HEK293 (cell line): ENCODE data around the gene CLCNKB.

Experiments used
- CTCF ChIP-seq: fragments of 450-650 bp; formaldehyde crosslinking; IDR thresholded peaks from 2 replicates; pipeline ENCODE4 v1.5.1; 2016; ENCODE audit warnings: missing biosample characterization, missing genetic modification characterization
- KLF7 ChIP-seq: fragments of 450-650 bp; formaldehyde crosslinking; IDR thresholded peaks from 2 replicates; pipeline ENCODE4 v1.5.1; 2016; ENCODE audit warnings: missing biosample characterization, missing genetic modification characterization, borderline replicate concordance
- REST ChIP-seq: fragments of 450-650 bp; formaldehyde crosslinking; IDR thresholded peaks from 2 replicates; pipeline ENCODE4 v1.5.1; 2016; ENCODE audit warnings: missing biosample characterization, missing genetic modification characterization
- SETDB1 ChIP-seq: IDR thresholded peaks from one replicate; pipeline ENCODE4 v1.6.1; 2017; ENCODE audit warnings: mild to moderate bottlenecking, low read length, moderate library complexity, mixed read lengths; ENCODE audit not compliant: insufficient read length
- YY1 ChIP-seq: fragments of 450-650 bp; formaldehyde crosslinking; IDR thresholded peaks from 2 replicates; pipeline ENCODE4 v1.5.1; 2018; ENCODE audit warnings: missing biosample characterization, missing genetic modification characterization
- ZFP3 ChIP-seq: fragments of 450-650 bp; formaldehyde crosslinking; IDR thresholded peaks from 2 replicates; pipeline ENCODE4 v1.5.1; 2016; ENCODE audit warnings: low read depth, missing biosample characterization, missing genetic modification characterization
- ZNF23 ChIP-seq: fragments of 450-650 bp; formaldehyde crosslinking; IDR thresholded peaks from 2 replicates; pipeline ENCODE4 v1.5.1; 2016; ENCODE audit warnings: missing biosample characterization, missing genetic modification characterization, borderline replicate concordance
- ZSCAN16 ChIP-seq: fragments of 450-650 bp; formaldehyde crosslinking; IDR thresholded peaks from 2 replicates; pipeline ENCODE4 v1.5.1; 2016; ENCODE audit warnings: missing biosample characterization, missing genetic modification characterization
- TF ChIP-seq, protein P1 (sequence below): fragments of 450-650 bp; formaldehyde crosslinking; IDR thresholded peaks from 2 replicates; pipeline ENCODE4 v1.5.1; 2016; ENCODE audit warnings: missing biosample characterization, missing genetic modification characterization, borderline replicate concordance
- TF ChIP-seq, protein P2 (sequence below): fragments of 450-650 bp; formaldehyde crosslinking; IDR thresholded peaks from 2 replicates; pipeline ENCODE4 v1.5.0; 2017; ENCODE audit warnings: missing biosample characterization, missing genetic modification characterization, borderline replicate concordance

DNA sequence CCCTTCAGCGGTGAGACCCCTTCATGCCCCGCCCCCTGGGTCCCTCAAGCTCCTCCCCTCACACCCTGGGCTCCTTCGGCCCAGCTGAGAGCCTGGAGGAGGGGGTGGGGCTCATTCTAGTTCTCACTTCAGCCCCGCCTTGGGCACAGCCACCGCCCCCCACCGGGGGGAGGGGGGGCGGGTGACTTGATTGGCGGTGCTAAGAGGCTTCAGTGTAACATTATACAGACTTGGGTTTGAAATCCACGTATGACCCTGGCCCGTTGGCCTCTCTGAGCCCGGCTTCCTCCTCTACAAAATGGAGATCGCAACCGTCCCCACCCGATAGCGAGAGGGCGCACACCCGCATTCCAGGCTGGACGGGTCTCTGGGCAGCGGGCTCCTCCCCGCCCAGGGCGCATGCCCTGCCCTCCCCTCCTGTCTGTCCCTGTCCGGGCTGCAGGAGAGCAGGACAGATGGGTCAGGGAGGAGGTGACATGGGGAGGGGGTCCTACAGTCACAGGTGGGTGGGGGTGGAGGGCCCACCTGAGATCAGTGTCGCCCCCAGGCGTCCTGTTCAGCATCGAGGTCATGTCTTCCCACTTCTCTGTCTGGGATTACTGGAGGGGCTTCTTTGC lies 5.1 kb downstream of the CLCNKB start:
- TF ChIP-seq ZSCAN16 (tag by site-specific recombination) (no peak), REST (tag by site-specific recombination) (no peak), ZNF23 (no peak), SETDB1 (no peak), YY1 (tag by site-specific recombination) (no peak), CTCF (no peak), ZFP3 (no peak), KLF7 (no peak)
- TF ChIP-seq, protein P1, sequence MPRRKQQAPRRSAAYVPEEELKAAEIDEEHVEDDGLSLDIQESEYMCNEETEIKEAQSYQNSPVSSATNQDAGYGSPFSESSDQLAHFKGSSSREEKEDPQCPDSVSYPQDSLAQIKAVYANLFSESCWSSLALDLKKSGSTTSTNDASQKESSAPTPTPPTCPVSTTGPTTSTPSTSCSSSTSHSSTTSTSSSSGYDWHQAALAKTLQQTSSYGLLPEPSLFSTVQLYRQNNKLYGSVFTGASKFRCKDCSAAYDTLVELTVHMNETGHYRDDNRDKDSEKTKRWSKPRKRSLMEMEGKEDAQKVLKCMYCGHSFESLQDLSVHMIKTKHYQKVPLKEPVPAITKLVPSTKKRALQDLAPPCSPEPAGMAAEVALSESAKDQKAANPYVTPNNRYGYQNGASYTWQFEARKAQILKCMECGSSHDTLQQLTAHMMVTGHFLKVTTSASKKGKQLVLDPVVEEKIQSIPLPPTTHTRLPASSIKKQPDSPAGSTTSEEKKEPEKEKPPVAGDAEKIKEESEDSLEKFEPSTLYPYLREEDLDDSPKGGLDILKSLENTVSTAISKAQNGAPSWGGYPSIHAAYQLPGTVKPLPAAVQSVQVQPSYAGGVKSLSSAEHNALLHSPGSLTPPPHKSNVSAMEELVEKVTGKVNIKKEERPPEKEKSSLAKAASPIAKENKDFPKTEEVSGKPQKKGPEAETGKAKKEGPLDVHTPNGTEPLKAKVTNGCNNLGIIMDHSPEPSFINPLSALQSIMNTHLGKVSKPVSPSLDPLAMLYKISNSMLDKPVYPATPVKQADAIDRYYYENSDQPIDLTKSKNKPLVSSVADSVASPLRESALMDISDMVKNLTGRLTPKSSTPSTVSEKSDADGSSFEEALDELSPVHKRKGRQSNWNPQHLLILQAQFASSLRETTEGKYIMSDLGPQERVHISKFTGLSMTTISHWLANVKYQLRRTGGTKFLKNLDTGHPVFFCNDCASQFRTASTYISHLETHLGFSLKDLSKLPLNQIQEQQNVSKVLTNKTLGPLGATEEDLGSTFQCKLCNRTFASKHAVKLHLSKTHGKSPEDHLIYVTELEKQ (tag by site-specific recombination), result no peak
- TF ChIP-seq, protein P2, sequence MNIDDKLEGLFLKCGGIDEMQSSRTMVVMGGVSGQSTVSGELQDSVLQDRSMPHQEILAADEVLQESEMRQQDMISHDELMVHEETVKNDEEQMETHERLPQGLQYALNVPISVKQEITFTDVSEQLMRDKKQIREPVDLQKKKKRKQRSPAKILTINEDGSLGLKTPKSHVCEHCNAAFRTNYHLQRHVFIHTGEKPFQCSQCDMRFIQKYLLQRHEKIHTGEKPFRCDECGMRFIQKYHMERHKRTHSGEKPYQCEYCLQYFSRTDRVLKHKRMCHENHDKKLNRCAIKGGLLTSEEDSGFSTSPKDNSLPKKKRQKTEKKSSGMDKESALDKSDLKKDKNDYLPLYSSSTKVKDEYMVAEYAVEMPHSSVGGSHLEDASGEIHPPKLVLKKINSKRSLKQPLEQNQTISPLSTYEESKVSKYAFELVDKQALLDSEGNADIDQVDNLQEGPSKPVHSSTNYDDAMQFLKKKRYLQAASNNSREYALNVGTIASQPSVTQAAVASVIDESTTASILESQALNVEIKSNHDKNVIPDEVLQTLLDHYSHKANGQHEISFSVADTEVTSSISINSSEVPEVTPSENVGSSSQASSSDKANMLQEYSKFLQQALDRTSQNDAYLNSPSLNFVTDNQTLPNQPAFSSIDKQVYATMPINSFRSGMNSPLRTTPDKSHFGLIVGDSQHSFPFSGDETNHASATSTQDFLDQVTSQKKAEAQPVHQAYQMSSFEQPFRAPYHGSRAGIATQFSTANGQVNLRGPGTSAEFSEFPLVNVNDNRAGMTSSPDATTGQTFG (tag by site-specific recombination), result no peak
